Fibroblast of the aortic adventitia (primary cell): ENCODE data around the gene ZNF135. TPM values are rescaled to one million over a fixed set of nuclear protein-coding genes. Genes with fewer than 3 reads are reported as not detected.
A peak's percentile ranks its signal among the peaks of the same experiment; 100 is the strongest.

Experiments used
- DNase-seq: peaks from one replicate; pipeline ENCODE4 v3.0.0-alpha.2; 2010; ENCODE audit warnings: low read depth
- H3K4me3 ChIP-seq: 2 replicates; pipeline ENCODE4 v1.5.1; 2011; ENCODE audit warnings: low read depth, mild to moderate bottlenecking, control low read depth, low read length, moderate library complexity
- total RNA-seq: library from RNA; depleted of rRNA; stranded (reverse); fragments of >200 nt; gene quantifications from 2 replicates; pipeline ENCODE4 v1.2.3, GENCODE V29; 2012; ENCODE audit warnings: low replicate concordance
- TF ChIP-seq, protein P1 (sequence below): IDR thresholded peaks from 2 replicates; pipeline ENCODE4 v1.5.1; 2011; ENCODE audit warnings: mild to moderate bottlenecking, low read length, control low read depth, inconsistent platforms; ENCODE audit not compliant: insufficient read depth

Gene ZNF135
- 2.2 and 4.3 TPM in 2 replicates for total RNA-seq

DNA sequence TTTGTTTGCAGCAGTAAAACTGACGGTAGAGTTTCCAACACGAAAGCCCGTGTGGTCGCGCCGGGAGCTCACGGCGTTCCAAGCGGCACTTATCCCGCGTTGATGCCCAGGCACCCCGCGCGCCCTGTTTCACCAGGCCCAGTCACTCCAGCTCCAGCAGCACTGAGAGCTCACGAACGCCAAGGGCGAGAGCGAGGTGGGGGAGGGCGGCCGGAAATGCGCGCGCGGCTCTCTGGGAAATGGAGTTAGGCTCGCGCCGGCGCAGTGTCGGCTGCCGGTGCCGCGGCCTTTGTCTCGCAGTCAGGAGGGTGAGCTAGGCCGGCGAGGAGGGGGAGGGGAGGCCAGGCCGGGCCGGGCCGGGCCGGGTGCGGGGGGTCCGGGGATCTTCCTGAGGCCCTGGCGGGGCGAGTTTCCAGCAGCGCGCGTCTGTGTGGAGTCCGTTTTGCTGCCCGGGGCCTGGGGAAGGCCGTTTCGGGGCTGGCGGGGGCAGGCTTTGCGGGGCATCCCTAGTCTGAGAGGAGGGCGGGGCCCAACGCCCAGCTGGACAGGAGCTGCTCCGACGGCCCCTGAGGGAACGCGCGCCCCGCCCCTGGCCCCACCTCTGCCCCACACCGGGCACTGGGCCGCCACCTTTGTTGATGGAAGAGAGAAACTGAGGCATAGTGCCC is at the start of gene ZNF135:
TSS of gene ZNF135 (plus strand) at position 280 of the 668 bp plus-strand sequence. CDS start 721 bp downstream, outside the sequence.
- TF ChIP-seq, protein P1, sequence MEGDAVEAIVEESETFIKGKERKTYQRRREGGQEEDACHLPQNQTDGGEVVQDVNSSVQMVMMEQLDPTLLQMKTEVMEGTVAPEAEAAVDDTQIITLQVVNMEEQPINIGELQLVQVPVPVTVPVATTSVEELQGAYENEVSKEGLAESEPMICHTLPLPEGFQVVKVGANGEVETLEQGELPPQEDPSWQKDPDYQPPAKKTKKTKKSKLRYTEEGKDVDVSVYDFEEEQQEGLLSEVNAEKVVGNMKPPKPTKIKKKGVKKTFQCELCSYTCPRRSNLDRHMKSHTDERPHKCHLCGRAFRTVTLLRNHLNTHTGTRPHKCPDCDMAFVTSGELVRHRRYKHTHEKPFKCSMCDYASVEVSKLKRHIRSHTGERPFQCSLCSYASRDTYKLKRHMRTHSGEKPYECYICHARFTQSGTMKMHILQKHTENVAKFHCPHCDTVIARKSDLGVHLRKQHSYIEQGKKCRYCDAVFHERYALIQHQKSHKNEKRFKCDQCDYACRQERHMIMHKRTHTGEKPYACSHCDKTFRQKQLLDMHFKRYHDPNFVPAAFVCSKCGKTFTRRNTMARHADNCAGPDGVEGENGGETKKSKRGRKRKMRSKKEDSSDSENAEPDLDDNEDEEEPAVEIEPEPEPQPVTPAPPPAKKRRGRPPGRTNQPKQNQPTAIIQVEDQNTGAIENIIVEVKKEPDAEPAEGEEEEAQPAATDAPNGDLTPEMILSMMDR = no peak
- DNase-seq = peak; percentile 66
- H3K4me3 ChIP-seq = peak within 1 kb of the TSS; percentile 58

GRCh38 chr19:58009301-58009665 is 49.8 kb upstream of the ZNF135 start:
- no peak for DNase-seq
- H3K4me3 ChIP-seq = peak overlapping the region; percentile 47

GRCh38 chr19:58009666-58010301 is 49.3 kb upstream of the ZNF135 start:
- peak; percentile 67 for DNase-seq

More at GRCh38 chr19:58009301-58009665, 49.8 kb upstream of the ZNF135 start:
- TF ChIP-seq, protein P1 = no peak

DNA sequence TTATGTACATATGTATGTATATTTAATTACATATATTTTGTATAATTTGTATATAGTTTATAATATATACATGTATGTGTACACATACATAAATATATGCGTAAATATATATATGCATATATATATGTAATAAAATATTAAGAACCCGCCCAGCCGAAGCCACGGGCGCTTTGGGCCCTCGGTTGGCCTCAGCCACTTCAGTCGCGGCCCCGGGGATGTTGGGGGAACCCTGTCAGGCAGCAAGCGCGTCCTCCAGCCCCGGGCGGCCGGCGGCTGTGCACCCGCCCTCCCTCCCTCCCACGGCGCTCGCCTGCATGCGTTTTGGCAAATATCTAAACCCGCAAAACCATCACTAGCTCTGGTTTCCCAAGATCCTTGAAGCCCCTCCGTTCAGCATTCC is 48.6 kb upstream of the ZNF135 start:
- no peak overlapping the region for H3K4me3 ChIP-seq
- TF ChIP-seq, protein P1 = no peak
- DNase-seq = no peak

More at GRCh38 chr19:58009666-58010301, 49.3 kb upstream of the ZNF135 start:
- H3K4me3 ChIP-seq = peak overlapping the region; percentile 47
- TF ChIP-seq, protein P1 = no peak

DNA sequence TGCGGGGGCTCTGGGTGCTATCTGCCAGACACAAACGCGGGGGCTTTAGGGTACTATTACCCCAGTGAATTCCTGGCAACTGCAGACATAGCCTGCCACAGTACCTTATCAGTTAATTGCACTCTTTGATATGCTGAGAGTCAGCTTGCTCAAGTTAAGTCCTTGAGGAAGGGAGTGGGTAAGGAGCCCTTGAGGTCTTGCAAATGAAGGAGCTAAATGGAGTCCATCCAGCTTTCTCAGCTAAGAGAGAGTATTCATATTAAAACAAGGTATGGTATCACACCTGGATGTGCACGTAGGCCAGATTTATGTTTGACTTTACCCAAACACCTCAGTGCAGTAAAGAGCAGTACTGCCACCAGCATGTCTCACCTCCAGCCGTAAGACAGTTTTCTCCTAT is 44.9 kb upstream of the ZNF135 start:
- no peak overlapping the region for H3K4me3 ChIP-seq
- no peak for DNase-seq
- TF ChIP-seq, protein P1 = no peak

DNA sequence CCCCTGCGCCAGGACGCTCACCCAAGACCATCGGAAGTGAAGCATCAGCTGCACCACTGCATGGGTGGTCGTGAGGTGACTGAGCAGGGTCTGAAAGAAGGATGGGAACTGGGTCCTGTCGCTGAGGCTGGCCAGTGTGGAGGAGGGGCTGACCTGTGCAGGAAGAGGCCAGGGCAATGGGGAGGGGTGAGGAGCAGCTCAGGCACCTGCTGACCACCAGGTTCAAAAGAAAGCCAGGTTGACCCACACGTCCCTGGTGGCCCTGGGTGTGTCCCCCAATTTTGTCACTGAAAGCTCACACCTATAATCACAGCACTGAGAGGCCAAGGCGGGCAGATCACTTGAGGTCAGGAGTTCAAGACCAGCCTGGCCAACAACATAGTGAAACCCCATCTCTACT is 39.0 kb upstream of the ZNF135 start:
- DNase-seq = no peak
- H3K4me3 ChIP-seq = no peak overlapping the region
- TF ChIP-seq, protein P1 = no peak
